DND-41 (cell line): ENCODE data around the gene CACNA1F.

Experiments used
- CTCF ChIP-seq: IDR thresholded peaks from 2 replicates; pipeline ENCODE4 v1.5.1; 2012; ENCODE audit warnings: borderline replicate concordance, low read length, moderate library complexity, mild to moderate bottlenecking; ENCODE audit not compliant: poor library complexity, severe bottlenecking; ENCODE audit errors: extremely low read depth
- EZH2 ChIP-seq: IDR thresholded peaks from 3 replicates; pipeline ENCODE4 v1.6.1; 2012; ENCODE audit warnings: borderline replicate concordance, low read depth, mild to moderate bottlenecking, moderate library complexity, low read length, inconsistent platforms; ENCODE audit not compliant: severe bottlenecking

GRCh38 chrX:49237060-49237459, 3.9 kb upstream of the CACNA1F start:
- TF ChIP-seq CTCF: no peak
- no peak for TF ChIP-seq EZH2
